HG03432 (cell line): ENCODE measurements around the gene FLYWCH2.

ENCODE experiments used
- ATAC-seq: cut with Tn5 transposase; IDR thresholded peaks from one replicate; pipeline ENCODE4 v1.9.1; 2021; ENCODE audit warnings: mild to moderate bottlenecking, moderate library complexity; ENCODE audit not compliant: unreplicated experiment

FLYWCH2 gene

DNA sequence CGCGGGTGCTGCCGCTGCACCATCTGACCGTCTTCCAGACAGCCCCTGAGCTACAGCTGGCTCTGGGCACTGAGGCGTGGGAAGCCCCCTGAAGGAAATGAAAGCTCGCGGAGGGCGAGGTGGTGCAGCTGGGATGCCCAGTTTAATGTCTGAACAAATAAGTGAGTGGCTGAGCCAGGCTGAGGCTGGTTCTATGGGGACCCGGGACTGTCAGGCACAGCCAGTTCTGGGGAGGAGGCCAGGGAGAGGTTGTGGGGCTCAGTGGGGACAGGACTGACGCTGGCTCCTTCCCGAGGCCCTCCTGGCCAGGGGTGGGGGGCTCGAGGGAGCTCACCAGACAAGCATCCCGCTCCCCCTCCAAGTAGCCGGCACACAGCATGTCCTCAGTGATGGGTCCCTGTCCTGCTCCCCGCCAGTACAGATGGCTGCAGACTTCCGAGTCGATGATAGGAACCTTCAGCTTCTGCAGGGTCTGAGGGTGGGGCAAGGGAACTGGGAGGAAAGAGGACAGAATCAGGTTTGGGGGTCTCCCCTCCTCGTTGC lies 29.4 kb upstream of the FLYWCH2 start:
- ATAC-seq, result no peak

- ATAC-seq, result no peak
Measured at GRCh38 chr16:2854700-2855309, 28.2 kb upstream of the FLYWCH2 start.

DNA sequence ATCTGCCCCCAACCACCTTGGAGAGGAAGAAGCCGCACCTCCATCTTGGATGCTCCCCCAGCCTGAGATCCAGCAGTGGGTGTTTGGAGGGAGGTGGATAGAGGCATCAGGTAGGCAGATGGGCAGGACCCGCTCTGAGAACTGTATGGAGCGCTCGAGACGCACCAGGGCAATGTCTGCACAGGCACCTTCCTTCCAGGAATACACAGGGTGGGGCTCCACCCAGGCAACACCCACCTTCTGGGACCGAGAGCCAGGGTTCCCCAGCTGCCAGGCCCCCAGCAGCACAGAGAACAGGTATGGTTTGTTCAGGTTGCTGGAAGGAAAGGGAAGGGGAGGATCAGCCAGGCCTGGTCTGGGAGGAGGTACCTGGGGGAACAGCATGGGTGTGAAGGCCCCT lies 27.5 kb upstream of the FLYWCH2 start:
- ATAC-seq, result no peak

DNA sequence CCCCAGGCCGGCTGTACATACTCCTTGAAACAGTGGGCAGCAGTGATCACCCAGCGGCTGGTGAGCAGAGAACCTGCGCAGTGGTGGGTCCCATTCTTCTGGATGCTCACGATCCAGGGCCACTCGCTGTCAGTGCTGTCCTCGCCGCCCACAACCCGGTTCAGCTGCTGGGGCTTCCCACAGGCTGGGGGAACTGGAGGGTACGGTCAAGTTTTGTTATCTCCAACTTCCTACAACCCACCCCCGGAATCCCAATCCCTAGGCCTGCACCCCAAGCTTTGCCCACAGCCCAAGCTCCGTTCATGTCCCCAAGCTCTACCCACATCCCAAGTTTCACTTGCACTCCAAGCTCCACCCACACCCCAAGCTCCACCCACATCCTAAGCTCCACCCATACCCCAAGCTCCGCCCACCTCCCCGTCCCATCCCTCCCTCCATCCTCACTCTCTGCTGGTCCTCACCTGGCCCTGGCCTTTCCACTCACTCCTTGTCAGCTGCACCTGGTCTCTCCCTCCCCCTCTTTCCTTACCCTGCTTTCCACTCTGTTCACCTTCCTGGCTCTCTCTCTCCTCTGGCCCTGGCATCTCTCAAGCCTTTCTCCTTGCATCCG lies 26.8 kb upstream of the FLYWCH2 start:
- no peak for ATAC-seq

DNA sequence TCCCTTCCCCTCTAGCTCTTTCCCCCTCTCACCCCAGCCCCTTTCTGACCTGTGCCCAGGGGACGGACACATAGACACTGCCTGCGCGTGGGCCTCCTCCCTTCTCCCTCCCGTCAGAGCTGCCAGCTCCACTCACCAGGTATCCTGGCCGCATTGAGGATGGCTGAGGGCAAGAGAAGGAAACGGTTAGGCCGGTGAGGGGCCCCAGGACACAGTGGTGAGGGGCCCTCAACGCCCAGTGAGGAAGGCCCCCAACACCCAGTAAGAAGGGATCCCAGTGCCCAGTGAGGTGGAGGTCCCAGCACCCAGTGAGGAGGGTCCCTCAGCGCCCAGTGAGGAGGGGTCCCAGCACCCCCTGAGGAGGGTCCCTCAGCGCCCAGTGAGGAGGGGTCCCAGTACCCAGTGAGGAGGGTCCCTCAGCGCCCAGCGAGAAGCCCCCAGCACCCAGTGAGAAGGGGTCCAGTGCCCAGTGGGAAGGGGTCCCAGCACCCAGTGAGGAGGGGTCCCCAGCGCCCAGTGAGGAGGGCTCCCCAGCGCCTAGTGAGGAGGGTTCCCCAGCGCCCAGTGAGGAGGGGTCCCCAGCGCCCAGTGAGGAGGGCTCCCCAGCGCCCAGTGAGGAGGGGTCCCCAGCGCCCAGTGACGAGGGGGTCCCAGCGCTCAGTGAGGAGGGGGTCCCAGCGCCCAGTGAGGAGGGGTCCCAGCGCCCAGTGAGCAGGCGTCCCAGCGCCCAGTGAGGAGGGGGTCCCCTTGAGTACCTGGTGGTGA lies 26.1 kb upstream of the FLYWCH2 start:
- no peak for ATAC-seq

DNA sequence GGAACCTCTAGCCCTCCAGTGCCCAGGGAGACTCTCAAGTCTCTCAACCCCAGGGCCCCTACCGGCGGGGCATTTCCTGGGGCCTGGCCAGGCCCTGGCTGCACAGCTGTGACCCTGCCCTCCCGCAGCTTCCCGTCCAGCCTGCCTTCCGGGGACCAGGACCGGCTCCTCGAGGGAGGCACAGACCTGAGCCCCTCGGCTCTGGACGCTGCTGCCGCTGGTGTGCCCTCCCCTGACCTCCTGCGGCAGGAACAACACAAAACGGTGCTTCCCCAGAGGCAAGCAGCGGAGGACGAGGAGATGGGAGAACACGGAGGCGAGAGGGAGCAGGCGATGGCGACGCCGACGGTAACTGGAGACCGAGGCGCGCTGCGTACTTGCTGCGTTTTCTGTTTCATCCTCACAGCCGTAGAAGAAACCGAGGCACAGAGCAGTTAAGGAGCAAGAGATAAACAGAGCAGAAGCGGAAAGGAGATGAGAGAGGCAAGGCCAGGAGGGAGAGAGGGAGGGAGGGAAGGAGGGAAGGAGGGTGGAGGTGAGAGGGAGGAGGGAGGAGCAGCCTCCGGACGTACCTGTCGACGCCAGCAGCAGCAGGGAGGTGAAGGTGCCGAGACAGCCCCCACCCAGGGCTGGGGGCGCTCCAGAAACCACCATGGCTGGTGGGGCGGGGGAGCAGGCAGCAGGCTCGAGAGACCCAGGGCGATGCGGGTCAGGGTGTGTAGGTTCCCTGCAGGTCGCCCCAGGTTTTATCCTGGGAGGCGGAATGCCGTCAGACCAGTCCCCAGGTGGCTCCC lies 25.4 kb upstream of the FLYWCH2 start, which contains the start of gene PRSS22:
Gene PRSS22, minus strand, starts transcription at position 720 of the 794 bp plus-strand sequence. Its CDS starts 66 bp downstream, at position 654.
- no peak for ATAC-seq

DNA sequence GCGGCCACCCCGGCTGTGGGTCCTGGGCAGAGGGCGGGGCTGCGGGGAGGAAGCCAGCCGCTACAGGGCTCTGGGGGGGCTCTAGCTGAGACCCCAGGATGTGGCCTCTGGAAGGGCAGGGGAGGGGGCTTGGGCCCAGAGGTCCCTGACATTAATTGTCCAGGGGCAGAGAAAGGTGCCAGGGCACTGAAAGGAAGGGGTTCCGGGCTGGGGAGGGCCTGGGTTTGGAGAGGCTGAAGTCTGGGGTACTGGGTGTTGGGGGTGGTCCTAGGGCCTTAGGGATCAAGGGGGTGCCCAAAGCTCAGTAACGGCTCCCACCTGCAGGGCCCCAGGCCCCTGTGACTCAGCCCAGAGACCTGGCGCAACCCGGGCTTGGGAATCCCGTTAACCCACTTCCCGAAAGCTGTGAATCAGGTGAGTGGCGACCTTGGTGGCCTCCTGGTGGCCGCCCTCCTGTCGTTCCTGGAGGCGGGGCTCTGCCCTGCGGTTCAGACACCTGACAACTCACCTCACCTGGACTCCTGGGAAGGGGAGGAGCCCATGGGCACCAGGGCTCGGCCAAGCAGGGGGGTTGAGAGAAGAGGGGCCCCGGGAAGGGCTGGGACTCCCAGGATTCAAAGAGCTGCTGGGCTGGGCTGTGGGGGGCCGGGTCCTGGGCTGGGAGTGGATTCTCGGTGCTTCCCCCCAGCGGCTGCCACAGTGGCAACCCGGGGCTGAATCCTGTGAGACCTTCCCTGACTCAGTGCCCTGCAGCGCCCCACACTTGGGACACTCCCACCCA lies 24.6 kb upstream of the FLYWCH2 start:
- ATAC-seq, result no peak

- ATAC-seq, result no peak
Measured at GRCh38 chr16:2859686-2860265, 23.2 kb upstream of the FLYWCH2 start.

DNA sequence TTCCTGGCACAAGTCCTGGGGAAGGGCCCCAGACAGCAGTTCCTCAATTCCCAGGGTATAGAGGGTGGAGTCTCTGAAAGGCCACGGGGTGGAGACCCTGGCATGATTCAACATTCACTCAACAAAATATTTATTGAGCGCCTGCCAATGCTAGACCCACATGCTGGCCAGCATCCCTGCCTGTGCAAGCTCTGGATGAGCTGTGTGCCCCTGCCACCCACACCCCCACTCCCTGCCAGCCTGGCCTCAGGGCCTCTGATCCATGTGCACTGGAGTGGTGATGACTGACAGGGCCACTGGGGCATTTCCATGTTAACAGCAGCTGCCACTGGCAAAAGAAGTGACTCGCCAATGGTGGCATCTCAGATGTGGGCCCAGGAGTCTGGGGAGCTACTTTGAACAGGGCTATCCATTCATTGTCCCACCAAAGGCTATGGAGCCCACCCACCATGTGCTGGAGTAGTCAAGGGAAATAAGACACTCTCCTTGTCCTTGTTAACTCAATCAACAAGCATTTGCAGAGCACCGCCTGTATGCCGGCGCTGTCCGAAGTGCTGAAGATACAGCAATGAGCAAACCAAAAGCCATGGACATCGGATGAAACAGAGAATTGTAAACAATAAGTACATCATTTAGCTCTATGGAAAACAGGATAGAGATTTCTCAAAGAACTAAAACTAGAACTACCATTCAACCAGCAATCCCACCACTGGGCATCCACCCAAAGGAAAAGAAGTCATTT lies 22.0 kb upstream of the FLYWCH2 start:
- ATAC-seq, result no peak

- ATAC-seq, result no peak
Measured at GRCh38 chr16:2865651-2866050, 17.4 kb upstream of the FLYWCH2 start.

GRCh38 chr16:2866431-2866830 lies 16.6 kb upstream of the FLYWCH2 start:
- no peak for ATAC-seq

DNA sequence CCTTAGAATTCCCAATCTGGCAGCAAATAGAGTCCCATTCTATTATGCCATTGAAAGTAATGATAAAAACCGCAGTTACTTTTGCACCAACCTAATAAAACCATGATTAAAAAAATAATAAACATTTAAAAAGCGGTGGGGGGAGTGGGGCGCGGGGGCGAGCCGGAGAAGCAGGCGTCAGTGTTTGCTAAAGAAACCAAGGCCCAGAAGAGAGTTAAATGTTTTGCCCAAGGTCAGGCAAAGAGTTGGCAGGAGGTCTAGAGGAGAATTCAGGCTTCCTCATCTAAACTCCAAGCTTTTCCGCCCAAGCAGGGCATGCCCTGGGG lies 15.4 kb upstream of the FLYWCH2 start:
- ATAC-seq, result no peak

- peak; percentile 87 for ATAC-seq
Measured at GRCh38 chr16:2867987-2868789, 14.8 kb upstream of the FLYWCH2 start.

DNA sequence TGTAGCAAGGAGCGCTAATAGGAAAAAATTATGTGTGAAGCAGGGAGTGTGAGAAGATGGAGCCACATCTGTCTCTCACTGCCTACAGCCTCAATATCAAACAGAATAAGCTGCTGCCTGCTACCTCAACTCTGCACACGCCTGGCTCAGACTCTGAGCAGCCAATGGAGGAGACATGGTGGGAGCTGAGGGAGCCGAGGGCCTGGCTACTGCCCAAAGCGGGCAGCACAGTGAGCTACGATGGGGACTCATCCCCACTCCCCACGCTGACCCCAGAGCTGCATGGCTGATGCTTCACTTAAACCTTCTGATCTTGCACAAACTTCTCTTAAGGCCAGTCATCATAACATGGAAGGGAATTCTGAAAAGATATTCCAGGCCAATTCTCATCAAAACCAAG lies 11.1 kb upstream of the FLYWCH2 start:
- ATAC-seq, result no peak

DNA sequence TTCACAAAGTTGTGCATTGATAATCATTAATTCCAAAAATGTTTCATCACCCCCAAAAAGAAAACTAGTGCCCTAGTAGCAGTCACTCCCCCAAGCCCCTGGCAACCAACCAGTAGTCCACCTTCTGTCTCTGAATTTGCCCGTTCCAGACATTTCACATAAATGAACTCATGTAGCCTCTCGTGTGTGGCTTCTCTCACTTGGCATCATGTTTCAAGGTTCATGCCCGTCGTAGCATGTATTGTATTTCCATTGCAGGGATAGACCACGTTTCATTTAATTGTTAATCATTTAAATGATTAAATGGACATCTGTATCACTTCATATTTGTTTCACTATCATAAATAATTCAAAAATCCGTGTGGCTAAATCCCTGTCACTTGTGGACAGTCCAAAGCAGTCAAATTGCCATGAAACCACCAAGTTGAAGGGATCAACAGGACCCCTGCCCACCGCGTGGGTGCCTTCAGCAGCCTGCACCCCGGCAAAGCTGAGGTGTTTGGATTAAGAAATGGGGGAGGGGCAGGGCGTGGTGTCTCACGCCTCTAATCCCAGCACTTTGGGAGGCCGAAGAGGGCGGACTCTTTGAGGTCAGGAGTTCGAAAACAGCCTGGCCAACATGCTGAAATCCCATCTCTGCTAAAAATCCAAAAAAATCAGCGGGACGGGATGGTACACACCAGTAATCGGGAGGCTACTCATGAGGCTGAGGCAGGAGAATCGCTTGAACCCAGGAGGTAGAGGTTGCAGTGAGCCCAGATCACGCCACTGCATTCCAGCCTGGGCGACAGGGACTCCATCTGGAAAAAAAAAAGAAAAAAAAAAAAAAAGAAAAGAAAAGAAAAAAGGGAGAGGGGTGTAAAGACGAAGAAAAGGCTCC lies 8.7 kb upstream of the FLYWCH2 start:
- ATAC-seq, result no peak

GRCh38 chr16:2874912-2875362 lies 8.1 kb upstream of the FLYWCH2 start:
- ATAC-seq, result peak; percentile 72

DNA sequence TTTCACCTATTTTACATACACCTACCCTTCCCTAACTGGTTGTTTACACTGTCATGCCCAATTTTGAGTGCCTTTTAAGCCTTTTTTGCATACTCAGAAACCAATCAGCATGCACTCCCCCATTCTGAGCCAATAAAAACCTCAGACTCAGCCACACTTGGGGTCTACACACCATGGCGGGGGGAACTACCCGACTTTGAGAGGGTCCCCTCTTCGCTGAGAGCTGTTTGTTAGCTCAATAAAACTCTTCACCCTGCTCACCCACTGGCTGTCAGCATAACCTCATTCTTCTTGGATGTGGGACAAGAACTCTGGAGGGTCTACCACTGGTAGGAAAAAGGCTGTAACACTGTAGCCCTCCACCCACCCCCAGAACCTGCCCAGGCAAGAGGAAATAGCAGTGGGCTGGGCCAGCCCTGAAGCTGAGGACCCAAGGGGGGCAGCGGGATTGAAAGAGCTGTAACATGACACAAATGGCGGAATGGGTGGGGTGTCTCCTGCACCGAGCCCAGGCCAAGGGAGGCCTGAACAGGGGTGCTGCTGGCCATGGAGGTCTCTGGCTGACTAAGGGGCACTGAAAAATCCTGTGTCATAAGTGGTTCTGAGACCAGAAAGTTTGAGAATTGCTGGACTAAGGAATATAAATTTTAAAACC lies 3.0 kb upstream of the FLYWCH2 start:
- ATAC-seq, result no peak
